ENCODE data around the gene NTNG1.

NTNG1 gene

GRCh38 chr1:107512836-107513235 lies 372.0 kb downstream of the NTNG1 start:
- DNase-seq (ENCODE audit: low spot score) = no peak

GRCh38 chr1:107514841-107515240 lies 374.0 kb downstream of the NTNG1 start:
- no peak for DNase-seq (ENCODE audit: low spot score)

GRCh38 chr1:107515702-107516101 lies 374.9 kb downstream of the NTNG1 start:
- no peak for DNase-seq (ENCODE audit: low spot score)

GRCh38 chr1:107523061-107523460 lies 382.2 kb downstream of the NTNG1 start:
- DNase-seq (ENCODE audit: low spot score) = no peak

- no peak for DNase-seq (ENCODE audit: low spot score)
Observed at GRCh38 chr1:107523736-107524135, 382.9 kb downstream of the NTNG1 start.

- DNase-seq (ENCODE audit: low spot score) = no peak
Observed at GRCh38 chr1:107524301-107524700, 383.5 kb downstream of the NTNG1 start.

GRCh38 chr1:107525145-107525544 lies 384.3 kb downstream of the NTNG1 start:
- no peak for DNase-seq (ENCODE audit: low spot score)

- no peak for DNase-seq (ENCODE audit: low spot score)
Observed at GRCh38 chr1:107525961-107526360, 385.1 kb downstream of the NTNG1 start.

GRCh38 chr1:107526524-107527198 lies 385.8 kb downstream of the NTNG1 start:
- DNase-seq (ENCODE audit: low spot score) = no peak

- DNase-seq (ENCODE audit: low spot score) = peak; percentile 46
Observed at GRCh38 chr1:107529511-107530149, 388.8 kb downstream of the NTNG1 start.

GRCh38 chr1:107530543-107530942 lies 389.7 kb downstream of the NTNG1 start:
- no peak for DNase-seq (ENCODE audit: low spot score)

DNA sequence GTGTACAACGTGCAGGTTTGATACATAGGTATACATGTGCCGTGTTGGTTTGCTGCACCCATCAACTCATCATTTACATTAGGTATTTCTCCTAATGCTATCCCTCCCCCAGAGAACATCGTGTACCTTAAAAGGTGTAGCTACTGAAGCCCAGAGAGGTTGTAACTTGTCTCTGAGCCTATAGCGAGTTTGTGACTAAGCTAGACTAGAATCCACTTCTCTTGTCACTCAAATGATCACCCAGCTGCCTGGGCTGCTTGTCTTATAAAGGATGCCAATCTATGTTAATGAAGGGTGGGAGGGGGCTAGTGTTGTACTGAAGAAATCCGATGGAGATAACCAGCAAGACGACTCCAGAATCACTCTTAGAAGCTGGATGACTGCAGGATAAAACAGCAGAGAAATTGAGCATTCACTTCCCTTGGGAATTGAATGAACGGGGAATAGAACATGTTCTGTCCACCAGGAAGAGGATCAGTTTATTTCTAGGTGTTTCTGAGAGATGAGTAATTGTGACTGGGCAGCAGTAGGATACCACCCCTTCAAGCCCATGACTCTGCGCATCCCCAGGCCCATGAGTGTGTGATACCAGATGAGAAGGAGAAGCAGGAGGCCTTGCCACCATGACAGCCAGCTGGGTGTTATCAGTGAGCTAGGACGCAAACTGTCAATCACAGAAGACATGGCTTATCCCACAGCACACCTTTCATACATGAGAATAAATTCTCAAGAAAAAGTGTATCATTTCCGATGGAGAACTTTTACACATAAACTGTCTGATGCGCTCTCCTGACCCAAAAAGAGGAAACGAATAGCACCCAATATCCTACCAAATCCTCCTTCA lies 390.4 kb downstream of the NTNG1 start:
- DNase-seq (ENCODE audit: low spot score) = no peak

DNA sequence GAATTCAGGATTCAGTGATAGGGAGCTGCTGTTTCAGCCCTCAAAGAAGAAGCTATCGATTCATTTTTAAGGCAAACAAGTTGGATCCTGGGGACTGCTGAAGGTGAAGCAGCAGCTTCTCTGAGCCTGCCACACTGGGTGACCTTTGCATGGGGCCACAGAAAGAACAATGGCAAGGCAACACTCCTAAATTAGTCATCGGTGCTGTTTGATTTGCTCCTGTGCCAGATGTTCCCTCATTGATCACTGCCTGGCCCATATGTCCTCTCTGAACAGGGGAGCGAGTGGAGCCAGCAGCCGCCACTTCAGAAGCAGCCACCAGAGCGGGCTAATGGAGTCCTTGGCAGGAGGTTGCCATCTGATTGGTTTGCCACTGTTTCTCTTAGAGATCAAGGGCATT lies 391.5 kb downstream of the NTNG1 start:
- DNase-seq (ENCODE audit: low spot score) = no peak
